Keratinocyte (primary cell): Measurements from ENCODE around the gene TRPV2. TPM values are rescaled to one million over a fixed set of nuclear protein-coding genes. Genes with fewer than 3 reads are reported as not detected.

Experiments
- DNase-seq: peaks from one replicate; pipeline ENCODE4 v3.0.0-alpha.2; 2011; ENCODE audit warnings: low read depth, missing footprints, low spot score
- FAIRE-seq: peaks from 2 replicates; lab custom pipeline; 2011; peaks lifted over from hg19 to GRCh38; lab: Jason Lieb, UNC
- H2AFZ ChIP-seq: 2 replicates; pipeline ENCODE4 v1.6.0; 2012; ENCODE audit warnings: low read length, control low read depth, inconsistent platforms; ENCODE audit not compliant: control insufficient read depth
- H3K27ac ChIP-seq: 2 replicates; pipeline ENCODE4 v1.5.1; 2011; ENCODE audit warnings: low read length; ENCODE audit not compliant: control insufficient read depth, insufficient read depth
- H3K27me3 ChIP-seq: 3 replicates; pipeline ENCODE4 v1.6.0; 2011; ENCODE audit warnings: low read length; ENCODE audit not compliant: control insufficient read depth, insufficient read depth; ENCODE audit errors: extremely low read depth
- H3K36me3 ChIP-seq, 2 experiments: 2 replicates in 1 of 2; 3 replicates in 1 of 2; pipeline ENCODE4 v1.5.1; 2011; ENCODE audit warnings: low read length in 2 of 2, mild to moderate bottlenecking in 1 of 2; ENCODE audit not compliant: control insufficient read depth in 2 of 2, insufficient read depth in 2 of 2; ENCODE audit errors: extremely low read depth in 1 of 2
- H3K4me1 ChIP-seq: 3 replicates; pipeline ENCODE4 v1.5.1; 2011; ENCODE audit warnings: low read length; ENCODE audit not compliant: control insufficient read depth, insufficient read depth; ENCODE audit errors: extremely low read depth
- H3K4me2 ChIP-seq: 3 replicates; pipeline ENCODE4 v1.6.0; 2011; ENCODE audit warnings: low read depth, low read length; ENCODE audit not compliant: control insufficient read depth, insufficient read depth; ENCODE audit errors: extremely low read depth
- H3K4me3 ChIP-seq, 3 experiments: fragments of 200-600 bp in 1 of 3; sonication (generic) in 1 of 3; 2 replicates in 2 of 3; 3 replicates in 1 of 3; pipeline ENCODE4 v1.5.1; 2011 to 2016; ENCODE audit warnings: low read length in 3 of 3, mild to moderate bottlenecking in 3 of 3, control low read depth in 2 of 3, inconsistent platforms in 1 of 3, low read depth in 1 of 3, mixed read lengths in 1 of 3, mixed run types in 1 of 3, moderate library complexity in 1 of 3; ENCODE audit not compliant: control insufficient read depth in 2 of 3, insufficient read depth in 2 of 3; ENCODE audit errors: extremely low read depth in 1 of 3
- H3K79me2 ChIP-seq: 2 replicates; pipeline ENCODE4 v1.6.0; 2012; ENCODE audit warnings: low read length; ENCODE audit not compliant: control insufficient read depth, insufficient read depth
- H3K9ac ChIP-seq: 3 replicates; pipeline ENCODE4 v1.6.0; 2011; ENCODE audit warnings: low read length; ENCODE audit not compliant: control insufficient read depth, insufficient read depth; ENCODE audit errors: extremely low read depth
- H3K9me1 ChIP-seq: 3 replicates; pipeline ENCODE4 v1.6.0; 2011; ENCODE audit warnings: low read length; ENCODE audit not compliant: control insufficient read depth, insufficient read depth; ENCODE audit errors: extremely low read depth
- H3K9me3 ChIP-seq: 2 replicates; pipeline ENCODE4 v1.5.1; 2012; ENCODE audit warnings: low read depth, low read length; ENCODE audit not compliant: control insufficient read depth
- H4K20me1 ChIP-seq: 3 replicates; pipeline ENCODE4 v1.6.0; 2011; ENCODE audit warnings: low read length; ENCODE audit not compliant: control insufficient read depth, insufficient read depth; ENCODE audit errors: extremely low read depth
- EZH2 ChIP-seq: IDR thresholded peaks from one replicate; pipeline ENCODE4 v1.6.1; 2012; ENCODE audit warnings: inconsistent platforms, mild to moderate bottlenecking, low read length, moderate library complexity
- dilution Hi-C: fragments of 300-500 bp; cut with MboI; formaldehyde crosslinking; loops from one replicate; pipeline ENCODE4 v1.7.0; 2020; ENCODE audit warnings: low sequenced_read_pairs; ENCODE audit not compliant: extremely low pct_ligation_motif_present
- polyA plus RNA-seq, 5 experiments: library from polyadenylated mRNA; depleted of rRNA in 3 of 5; stranded (reverse) in 3 of 5; stranded (forward) in 1 of 5; unstranded in 1 of 5; fragments of >200 nt; gene quantifications; 1 replicate in 1 of 5; 2 replicates in 3 of 5; 3 replicates in 1 of 5; pipeline versions ENCODE4 v1.2.1 to v1.2.3, GENCODE V29; 2011 to 2012; ENCODE audit warnings: missing spikeins in 2 of 5, low read depth in 1 of 5, low replicate concordance in 1 of 5
- TF ChIP-seq, protein P1 (sequence below), 3 experiments: IDR thresholded peaks in 1 of 3; conservative IDR thresholded peaks in 1 of 3; optimal IDR thresholded peaks in 1 of 3; 2 replicates in 2 of 3; 3 replicates in 1 of 3; pipeline versions ENCODE3 to v1.5.1; 2011; ENCODE audit warnings: low read length in 3 of 3, mild to moderate bottlenecking in 3 of 3, moderate library complexity in 2 of 3, control low read depth in 1 of 3, inconsistent platforms in 1 of 3; ENCODE audit not compliant: insufficient read depth in 2 of 3; ENCODE audit errors: extremely low read depth in 1 of 3

Gene TRPV2
- polyA plus RNA-seq, 1 donor (not counting 4 experiments of a cell fraction or from before 2014, with no cell fraction given): 0.09 TPM

GRCh38 chr17:16474012-16474725 lies 58.8 kb downstream of the TRPV2 start:
- H2AFZ ChIP-seq: no peak overlapping the region
- no peaks in the 10 kb centered on the region for H3K9me3 ChIP-seq
- H3K9ac ChIP-seq: no peak overlapping the region
- peaks cover 14% of the 10 kb centered on the region for H3K27me3 ChIP-seq
- H3K4me3 ChIP-seq: no peak overlapping the region
- H3K9me1 ChIP-seq: no peaks in the 10 kb centered on the region
- no peak overlapping the region for H3K27ac ChIP-seq
- no peaks in the 10 kb centered on the region for H4K20me1 ChIP-seq
- dilution Hi-C loops: no loop called here
- no peak overlapping the region for H3K4me2 ChIP-seq
- DNase-seq (no peak), FAIRE-seq (no peak)
- H3K79me2 ChIP-seq: no peaks in the 10 kb centered on the region
- TF ChIP-seq, protein P1, sequence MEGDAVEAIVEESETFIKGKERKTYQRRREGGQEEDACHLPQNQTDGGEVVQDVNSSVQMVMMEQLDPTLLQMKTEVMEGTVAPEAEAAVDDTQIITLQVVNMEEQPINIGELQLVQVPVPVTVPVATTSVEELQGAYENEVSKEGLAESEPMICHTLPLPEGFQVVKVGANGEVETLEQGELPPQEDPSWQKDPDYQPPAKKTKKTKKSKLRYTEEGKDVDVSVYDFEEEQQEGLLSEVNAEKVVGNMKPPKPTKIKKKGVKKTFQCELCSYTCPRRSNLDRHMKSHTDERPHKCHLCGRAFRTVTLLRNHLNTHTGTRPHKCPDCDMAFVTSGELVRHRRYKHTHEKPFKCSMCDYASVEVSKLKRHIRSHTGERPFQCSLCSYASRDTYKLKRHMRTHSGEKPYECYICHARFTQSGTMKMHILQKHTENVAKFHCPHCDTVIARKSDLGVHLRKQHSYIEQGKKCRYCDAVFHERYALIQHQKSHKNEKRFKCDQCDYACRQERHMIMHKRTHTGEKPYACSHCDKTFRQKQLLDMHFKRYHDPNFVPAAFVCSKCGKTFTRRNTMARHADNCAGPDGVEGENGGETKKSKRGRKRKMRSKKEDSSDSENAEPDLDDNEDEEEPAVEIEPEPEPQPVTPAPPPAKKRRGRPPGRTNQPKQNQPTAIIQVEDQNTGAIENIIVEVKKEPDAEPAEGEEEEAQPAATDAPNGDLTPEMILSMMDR (optimal IDR thresholded peaks at IDR 0.05 in 1 of 3, IDR thresholded peaks at IDR 0.05 in 1 of 3, conservative IDR thresholded peaks at IDR 0.05 in 1 of 3; ENCODE audit: extremely low read depth in 1 of 3, insufficient read depth in 2 of 3, low read length in 3 of 3): no peak
- no peaks in the 10 kb centered on the region for H3K36me3 ChIP-seq
- no peaks in the 10 kb centered on the region for H3K4me1 ChIP-seq

- DNase-seq: no peak
- FAIRE-seq: no peak
- Histone ChIP-seq H3K27ac (no peak overlapping the region), H2AFZ (no peak overlapping the region), H3K4me2 (no peak overlapping the region), H3K4me1 (no peaks in the 10 kb centered on the region), H3K79me2 (no peaks in the 10 kb centered on the region), H4K20me1 (no peaks in the 10 kb centered on the region), H3K27me3 (peaks cover 15% of the 10 kb centered on the region), H3K4me3 (no peak overlapping the region), H3K36me3 (no peaks in the 10 kb centered on the region), H3K9me1 (no peaks in the 10 kb centered on the region), H3K9ac (no peak overlapping the region), H3K9me3 (no peaks in the 10 kb centered on the region)
- TF ChIP-seq, protein P1 (optimal IDR thresholded peaks at IDR 0.05 in 1 of 3, IDR thresholded peaks at IDR 0.05 in 1 of 3, conservative IDR thresholded peaks at IDR 0.05 in 1 of 3; ENCODE audit: extremely low read depth in 1 of 3, insufficient read depth in 2 of 3, low read length in 3 of 3): no peak
- TF ChIP-seq EZH2: no peak
- dilution Hi-C loops: no loop called here
These were observed 59.9 kb downstream of the TRPV2 start for GRCh38 chr17:16475179-16475704.
